SJSA1 (cell line): ENCODE measurements around the gene UTY. TPM values are rescaled to one million over a fixed set of nuclear protein-coding genes. Genes with fewer than 3 reads are reported as not detected.
"Not testable (repeated sequence)": the region's sequence is repeated elsewhere in the genome, so short reads cannot be mapped to it uniquely, and the experiment has no call there.

Experiments
- DNase-seq, 2 experiments: peaks; one replicate each; pipeline ENCODE4 v3.0.0-alpha.2; 2015 to 2020; ENCODE audit warnings: low spot score in 2 of 2, low read depth in 1 of 2
- H3K27ac ChIP-seq: fragments of 250-450 bp; sonication (Bioruptor Pico); 2 replicates; pipeline ENCODE4 v1.5.1; 2020; ENCODE audit warnings: mild to moderate bottlenecking, moderate library complexity
- H3K27me3 ChIP-seq: fragments of 250-450 bp; sonication (Bioruptor Pico); replicated peaks from 2 replicates; pipeline ENCODE4 v1.5.1; 2020; ENCODE audit warnings: mild to moderate bottlenecking, moderate library complexity
- H3K36me3 ChIP-seq: fragments of 250-450 bp; sonication (Bioruptor Pico); 2 replicates; pipeline ENCODE4 v1.5.1; 2020; ENCODE audit warnings: mild to moderate bottlenecking
- H3K4me1 ChIP-seq: fragments of 250-450 bp; sonication (Bioruptor Pico); replicated peaks from 2 replicates; pipeline ENCODE4 v1.6.1; 2021; ENCODE audit warnings: mild to moderate bottlenecking
- H3K4me3 ChIP-seq: fragments of 250-450 bp; sonication (Bioruptor Pico); 2 replicates; pipeline ENCODE4 v1.5.1; 2020; ENCODE audit warnings: mild to moderate bottlenecking
- H3K9me3 ChIP-seq: fragments of 250-450 bp; sonication (Bioruptor Pico); replicated peaks from 2 replicates; pipeline ENCODE4 v1.5.1; 2020; ENCODE audit warnings: mild to moderate bottlenecking
- total RNA-seq: library from RNA; depleted of rRNA; stranded (reverse); fragments of >200 nt; shearing (Covaris generic); gene quantifications from 2 replicates; pipeline ENCODE4 v1.2.3, GENCODE V29; 2014

The UTY gene
- total RNA-seq, 1 experiment from 2014 or later: not detected

- no peaks in the 10 kb centered on the region for H3K4me1 ChIP-seq
- DNase-seq: no peak
- no peaks in the 10 kb centered on the region for H3K9me3 ChIP-seq
- no peak overlapping the region for H3K4me3 ChIP-seq
- no peaks in the 10 kb centered on the region for H3K27me3 ChIP-seq
- H3K36me3 ChIP-seq: no peaks in the 10 kb centered on the region
- no peak overlapping the region for H3K27ac ChIP-seq
Measured at GRCh38 chrY:13307959-13308358, 171.9 kb downstream of the UTY start.

- H3K9me3 ChIP-seq: no peaks in the 10 kb centered on the region
- no peak for DNase-seq
Measured at GRCh38 chrY:13300795-13301194, 179.0 kb downstream of the UTY start.

GRCh38 chrY:13299411-13299810, 180.4 kb downstream of the UTY start:
- H3K4me3 ChIP-seq: no peak overlapping the region
- no peaks in the 10 kb centered on the region for H3K36me3 ChIP-seq
- no peaks in the 10 kb centered on the region for H3K9me3 ChIP-seq
- H3K27me3 ChIP-seq: no peaks in the 10 kb centered on the region
- no peak for DNase-seq
- H3K4me1 ChIP-seq: no peaks in the 10 kb centered on the region
- H3K27ac ChIP-seq: no peak overlapping the region

More at GRCh38 chrY:13300795-13301194, 179.0 kb downstream of the UTY start:
- no peak overlapping the region for H3K27ac ChIP-seq
- H3K36me3 ChIP-seq: no peaks in the 10 kb centered on the region
- H3K27me3 ChIP-seq: no peaks in the 10 kb centered on the region
- no peak overlapping the region for H3K4me3 ChIP-seq
- no peaks in the 10 kb centered on the region for H3K4me1 ChIP-seq

GRCh38 chrY:13296176-13296890, 183.5 kb downstream of the UTY start:
- no peak for DNase-seq
- Histone ChIP-seq H3K36me3 (no peaks in the 10 kb centered on the region), H3K4me3 (no peak overlapping the region), H3K27me3 (no peaks in the 10 kb centered on the region), H3K4me1 (no peaks in the 10 kb centered on the region), H3K27ac (no peak overlapping the region), H3K9me3 (no peaks in the 10 kb centered on the region)

- H3K27me3 ChIP-seq: no peaks in the 10 kb centered on the region
- DNase-seq: no peak
- no peaks in the 10 kb centered on the region for H3K4me1 ChIP-seq
- no peaks in the 10 kb centered on the region for H3K9me3 ChIP-seq
- H3K4me3 ChIP-seq: no peak overlapping the region
- H3K27ac ChIP-seq: no peak overlapping the region
- H3K36me3 ChIP-seq: no peaks in the 10 kb centered on the region
Measured at GRCh38 chrY:13295026-13295425, 184.8 kb downstream of the UTY start.

GRCh38 chrY:13291199-13291598, 188.6 kb downstream of the UTY start:
- no peak for DNase-seq
- Histone ChIP-seq H3K36me3 (no peaks in the 10 kb centered on the region), H3K9me3 (no peaks in the 10 kb centered on the region), H3K4me3 (no peak overlapping the region), H3K27me3 (no peaks in the 10 kb centered on the region), H3K27ac (no peak overlapping the region), H3K4me1 (no peaks in the 10 kb centered on the region)

- not testable (repeated sequence) for DNase-seq, H3K27me3 ChIP-seq, H3K4me1 ChIP-seq, H3K4me3 ChIP-seq, H3K36me3 ChIP-seq, H3K27ac ChIP-seq, H3K9me3 ChIP-seq
Measured at GRCh38 chrY:13282151-13283054, 197.4 kb downstream of the UTY start.

GRCh38 chrY:13279561-13279960, 200.3 kb downstream of the UTY start:
- no peaks in the 10 kb centered on the region for H3K27me3 ChIP-seq
- no peaks in the 10 kb centered on the region for H3K9me3 ChIP-seq
- H3K4me1 ChIP-seq: no peaks in the 10 kb centered on the region
- H3K36me3 ChIP-seq: no peaks in the 10 kb centered on the region
- no peak overlapping the region for H3K4me3 ChIP-seq
- DNase-seq: no peak
- H3K27ac ChIP-seq: no peak overlapping the region

- Histone ChIP-seq H3K36me3 (no peaks in the 10 kb centered on the region), H3K9me3 (no peaks in the 10 kb centered on the region), H3K27me3 (no peaks in the 10 kb centered on the region), H3K4me3 (no peak overlapping the region), H3K27ac (no peak overlapping the region), H3K4me1 (no peaks in the 10 kb centered on the region)
- DNase-seq: no peak
Measured at GRCh38 chrY:13271706-13272105, 208.1 kb downstream of the UTY start.

- H3K27ac ChIP-seq, H3K4me1 ChIP-seq, H3K27me3 ChIP-seq, H3K4me3 ChIP-seq, H3K9me3 ChIP-seq, DNase-seq, H3K36me3 ChIP-seq: not testable (repeated sequence)
Measured at GRCh38 chrY:13253941-13254440, 225.8 kb downstream of the UTY start.

GRCh38 chrY:13250421-13250820, 229.4 kb downstream of the UTY start:
- Histone ChIP-seq H3K36me3 (no peaks in the 10 kb centered on the region), H3K4me1 (no peaks in the 10 kb centered on the region), H3K27ac (no peak overlapping the region), H3K4me3 (no peak overlapping the region), H3K27me3 (no peaks in the 10 kb centered on the region), H3K9me3 (no peaks in the 10 kb centered on the region)
- no peak for DNase-seq

GRCh38 chrY:13243716-13244115, 236.1 kb downstream of the UTY start:
- Histone ChIP-seq H3K27ac (no peak overlapping the region), H3K27me3 (no peaks in the 10 kb centered on the region), H3K4me1 (no peaks in the 10 kb centered on the region), H3K4me3 (no peak overlapping the region), H3K36me3 (no peaks in the 10 kb centered on the region), H3K9me3 (no peaks in the 10 kb centered on the region)
- DNase-seq: no peak

- no peaks in the 10 kb centered on the region for H3K27me3 ChIP-seq
- no peaks in the 10 kb centered on the region for H3K36me3 ChIP-seq
- no peaks in the 10 kb centered on the region for H3K4me1 ChIP-seq
- no peak overlapping the region for H3K4me3 ChIP-seq
- DNase-seq: no peak
- H3K27ac ChIP-seq: no peak overlapping the region
- H3K9me3 ChIP-seq: no peaks in the 10 kb centered on the region
Measured at GRCh38 chrY:13233901-13234300, 245.9 kb downstream of the UTY start.

- no peaks in the 10 kb centered on the region for H3K36me3 ChIP-seq
- H3K4me1 ChIP-seq: no peaks in the 10 kb centered on the region
- H3K27me3 ChIP-seq: no peaks in the 10 kb centered on the region
- DNase-seq: no peak
- no peak overlapping the region for H3K27ac ChIP-seq
- no peak overlapping the region for H3K4me3 ChIP-seq
- no peaks in the 10 kb centered on the region for H3K9me3 ChIP-seq
Measured at GRCh38 chrY:13233118-13233517, 246.7 kb downstream of the UTY start.
